DOHH2 (cell line): ENCODE results near the gene GAS1.

Experiments used
- CTCF ChIP-seq: fragments of 200-600 bp; sonication (generic); IDR thresholded peaks from one replicate; pipeline ENCODE4 v1.5.1; 2014; ENCODE audit warnings: antibody characterized with exemption, mild to moderate bottlenecking, low read depth, low read length; ENCODE audit not compliant: poor library complexity, severe bottlenecking
- EZH2phosphoT487 ChIP-seq: fragments of 200-600 bp; sonication (generic); IDR thresholded peaks from 2 replicates; pipeline ENCODE4 v1.6.1; 2017; ENCODE audit warnings: borderline replicate concordance, mild to moderate bottlenecking, antibody characterized with exemption, low read length, moderate library complexity, mixed read lengths

GRCh38 chr9:86960938-86961337 is 13.6 kb upstream of the GAS1 start:
- TF ChIP-seq CTCF (no peak), EZH2phosphoT487 (no peak)
